ENCODE measurements around the gene CELF2. TPM values are rescaled to one million over a fixed set of nuclear protein-coding genes. Genes with fewer than 3 reads are reported as not detected.

The CELF2 gene
- total RNA-seq, 1 experiment from 2014 or later = 28.7 TPM

GRCh38 chr10:11236234-11236633, 218.6 kb downstream of the CELF2 start:
- Mint-ChIP-seq H3K4me1 (no peaks in the 10 kb centered on the region), H3K9me3 (no peaks in the 10 kb centered on the region), H3K27me3 (ENCODE audit: low read depth) (no peaks in the 10 kb centered on the region), H3K36me3 (ENCODE audit: insufficient read depth in 1 of 3, low read depth in 3 of 3) (peaks cover 0 to 3% (median 0%) of the 10 kb centered on the region in 3 experiments; a peak in 1 of 7 replicates), H3K27ac (no peak overlapping the region), H3K4me3 (no peak overlapping the region)
- Histone ChIP-seq H3K79me1 (ENCODE audit: insufficient read depth, low read depth, low read length, poor library complexity, severe bottlenecking) (no peaks in the 10 kb centered on the region), H3K23ac (ENCODE audit: insufficient read length, low read depth, low read length) (no peak overlapping the region), H3K9ac (ENCODE audit: extremely low read depth, insufficient read length, low read length) (no peak overlapping the region), H3K9me3 (ENCODE audit: control insufficient read depth, low read depth, low read length) (no peaks in the 10 kb centered on the region), H3K79me2 (ENCODE audit: insufficient read depth, low read length) (no peaks in the 10 kb centered on the region), H3T11ph (ENCODE audit: low read length) (no peak overlapping the region), H4K5ac (ENCODE audit: insufficient read length, low read depth, low read length) (no peak overlapping the region), H2AFZ (ENCODE audit: low read length) (no peak overlapping the region), H2BK5ac (ENCODE audit: insufficient read length, low read length) (no peak overlapping the region), H3K4me1 (ENCODE audit: insufficient read depth, low read length) (no peaks in the 10 kb centered on the region), H3K14ac (ENCODE audit: insufficient read depth, low read length) (no peak overlapping the region), H3K23me2 (ENCODE audit: insufficient read length, low read depth, low read length, poor library complexity, severe bottlenecking) (no peaks in the 10 kb centered on the region), H2BK15ac (ENCODE audit: low read depth, low read length) (no peak overlapping the region), H3K18ac (ENCODE audit: insufficient read length, low read depth, low read length) (no peak overlapping the region), H3K27me3 (ENCODE audit: insufficient read depth, low read length) (no peaks in the 10 kb centered on the region), H2AK5ac (ENCODE audit: insufficient read length, low read length) (no peak overlapping the region), H3K4me2 (ENCODE audit: insufficient read depth, insufficient read length, low read length) (no peak overlapping the region), H4K91ac (ENCODE audit: insufficient read length, low read depth, low read length) (no peak overlapping the region), H3K4ac (ENCODE audit: low read depth, low read length) (no peak overlapping the region), H4K8ac (replicated peaks; ENCODE audit: insufficient read length, low read depth, low read length) (no peak overlapping the region), H2BK20ac (ENCODE audit: low read depth, low read length, poor library complexity, severe bottlenecking) (no peak overlapping the region), H4K20me1 (ENCODE audit: control insufficient read depth, insufficient read depth, insufficient read length) (no peaks in the 10 kb centered on the region), H3K56ac (ENCODE audit: insufficient read length, low read depth, low read length) (no peak overlapping the region), H2BK12ac (ENCODE audit: insufficient read length, low read depth, low read length) (no peak overlapping the region), H2BK120ac (ENCODE audit: low read depth, low read length, poor library complexity, severe bottlenecking) (no peak overlapping the region), H3K27ac (ENCODE audit: insufficient read length, low read depth, low read length) (no peak overlapping the region)
- no peak for DNase-seq
- WGBS (ENCODE audit: extremely low coverage, insufficient read length, low lambda C conversion rate) = no CpG with 5 or more reads among the region's 2 CpGs
- TF ChIP-seq CTCF (conservative IDR thresholded peaks at IDR 0.05) = no peak
